Calu3 (cell line): ENCODE measurements around the gene TBC1D24. TPM values are rescaled to one million over a fixed set of nuclear protein-coding genes. Genes with fewer than 3 reads are reported as not detected.

Source experiments
- BruUV-seq: library from RNA; stranded (reverse); fragments of 400-500 nt; replicated peaks from 2 replicates; lab custom pipeline; 2021; lab: Mats Ljungman, UMichigan
- CTCF ChIA-PET: fragments of 300-600 bp; sonication (Branson Sonifier 250); formaldehyde crosslinking; loops from one replicate; lab custom pipeline; 2022; ENCODE audit warnings: antibody characterized with exemption; lab: Charles Lee
- DNase-seq: peaks from one replicate; pipeline ENCODE4 v3.0.0; 2022
- H3K27ac Mint-ChIP-seq: one replicate; pipeline ENCODE4 v1.8.0; 2022; ENCODE audit warnings: mixed read lengths; ENCODE audit not compliant: unreplicated experiment
- H3K27me3 Mint-ChIP-seq: one replicate; pipeline ENCODE4 v1.8.0; 2022; ENCODE audit warnings: mixed read lengths; ENCODE audit not compliant: unreplicated experiment
- H3K36me3 Mint-ChIP-seq: one replicate; pipeline ENCODE4 v1.8.0; 2022; ENCODE audit warnings: mild to moderate bottlenecking, moderate library complexity, mixed read lengths; ENCODE audit not compliant: insufficient read depth, unreplicated experiment
- H3K4me1 Mint-ChIP-seq: one replicate; pipeline ENCODE4 v1.8.0; 2022; ENCODE audit warnings: mild to moderate bottlenecking, low read depth, mixed read lengths; ENCODE audit not compliant: unreplicated experiment
- H3K4me3 Mint-ChIP-seq: one replicate; pipeline ENCODE4 v1.8.0; 2022; ENCODE audit warnings: mild to moderate bottlenecking, low read depth, moderate library complexity, mixed read lengths; ENCODE audit not compliant: unreplicated experiment
- H3K9me3 Mint-ChIP-seq: one replicate; pipeline ENCODE4 v1.8.0; 2022; ENCODE audit warnings: low read depth, mixed read lengths; ENCODE audit not compliant: unreplicated experiment
- CTCF ChIP-seq: fragments of 200-600 bp; IDR thresholded peaks from one replicate; pipeline ENCODE4 v1.8.0; 2022; ENCODE audit warnings: antibody characterized with exemption; ENCODE audit not compliant: unreplicated experiment
- intact Hi-C: fragments of 100-400 bp; cut with micrococcal nuclease; formaldehyde crosslinking; loops from one replicate; pipeline ENCODE4 v1.10.0; 2022; ENCODE audit not compliant: unreplicated experiment
- total RNA-seq: library from RNA; stranded (reverse); gene quantifications from 2 replicates; pipeline ENCODE4 v1.2.3, GENCODE V29; 2022

TBC1D24 gene
- total RNA-seq, 1 experiment from 2014 or later, result 33.3 TPM

- Mint-ChIP-seq H3K4me3 (no peak overlapping the region), H3K27me3 (no peaks in the 10 kb centered on the region), H3K4me1 (peaks cover 21% of the 10 kb centered on the region), H3K27ac (peak overlapping the region; percentile 6), H3K36me3 (peaks cover 75% of the 10 kb centered on the region), H3K9me3 (no peaks in the 10 kb centered on the region)
- intact Hi-C loops, result no loop called here
- CTCF ChIA-PET, result no interaction called here
- no TSS peak for BruUV-seq
- TF ChIP-seq CTCF, result no peak
- no peak for DNase-seq
Measured at GRCh38 chr16:2526135-2526534, 51.2 kb downstream of the TBC1D24 start.

- CTCF ChIA-PET, result interaction anchor here (0.6 kb wide), 1 partner anchor 8 kb away, joined by 4 read pairs; no protein-coding TSS in a partner anchor
- H3K27me3 Mint-ChIP-seq, result no peaks in the 10 kb centered on the region
- no TSS peak for BruUV-seq
- no peaks in the 10 kb centered on the region for H3K9me3 Mint-ChIP-seq
- no peak for TF ChIP-seq CTCF
- peak overlapping the region; percentile 36 for H3K27ac Mint-ChIP-seq
- H3K4me3 Mint-ChIP-seq, result peak overlapping the region; percentile 13
- H3K36me3 Mint-ChIP-seq, result peaks cover 77% of the 10 kb centered on the region
- intact Hi-C loops, result no loop called here
- peaks cover 14% of the 10 kb centered on the region for H3K4me1 Mint-ChIP-seq
- no peak for DNase-seq
Measured at GRCh38 chr16:2527071-2527783, 52.3 kb downstream of the TBC1D24 start.

GRCh38 chr16:2527784-2528100, 52.8 kb downstream of the TBC1D24 start:
- Mint-ChIP-seq H3K4me1 (peaks cover 14% of the 10 kb centered on the region), H3K4me3 (no peak overlapping the region), H3K27ac (no peak overlapping the region), H3K36me3 (peaks cover 80% of the 10 kb centered on the region), H3K9me3 (no peaks in the 10 kb centered on the region), H3K27me3 (no peaks in the 10 kb centered on the region)
- no TSS peak for BruUV-seq
- TF ChIP-seq CTCF, result no peak
- DNase-seq, result no peak
- CTCF ChIA-PET, result no interaction called here
- intact Hi-C loops, result no loop called here

- Mint-ChIP-seq H3K36me3 (peaks cover 77% of the 10 kb centered on the region), H3K4me3 (no peak overlapping the region), H3K4me1 (peaks cover 14% of the 10 kb centered on the region), H3K27me3 (no peaks in the 10 kb centered on the region), H3K27ac (no peak overlapping the region), H3K9me3 (no peaks in the 10 kb centered on the region)
- no TSS peak for BruUV-seq
- intact Hi-C loops, result no loop called here
- no peak for TF ChIP-seq CTCF
- DNase-seq, result no peak
- CTCF ChIA-PET, result interaction anchor here (0.6 kb wide), 1 partner anchor 16 kb away, joined by 3 read pairs; no protein-coding TSS in a partner anchor
Measured at GRCh38 chr16:2528161-2529060, 53.5 kb downstream of the TBC1D24 start.
